ENCODE data around the gene PRKAG2.

DNA sequence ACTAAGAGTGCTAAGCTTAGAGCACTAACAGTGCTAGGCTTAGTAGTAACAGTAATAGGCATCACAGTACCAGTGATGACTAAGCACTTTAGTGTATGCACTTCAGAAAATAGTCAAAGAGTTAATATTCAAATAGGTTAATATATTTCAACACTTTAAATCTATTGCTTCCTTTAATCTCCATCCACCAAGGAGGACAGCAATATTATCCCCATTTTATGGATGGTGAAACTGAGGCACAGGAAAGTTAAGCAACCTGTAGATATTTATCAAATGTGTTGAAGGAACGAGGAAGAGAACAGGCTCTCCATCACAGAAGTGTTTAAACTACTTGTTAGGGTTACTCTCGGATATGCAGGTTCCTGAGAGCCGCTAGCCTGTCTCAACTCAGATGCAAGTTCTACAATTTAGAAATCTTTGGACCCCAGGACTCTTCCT lies 165.5 kb downstream of the PRKAG2 start:
- TF ChIP-seq, protein P1, sequence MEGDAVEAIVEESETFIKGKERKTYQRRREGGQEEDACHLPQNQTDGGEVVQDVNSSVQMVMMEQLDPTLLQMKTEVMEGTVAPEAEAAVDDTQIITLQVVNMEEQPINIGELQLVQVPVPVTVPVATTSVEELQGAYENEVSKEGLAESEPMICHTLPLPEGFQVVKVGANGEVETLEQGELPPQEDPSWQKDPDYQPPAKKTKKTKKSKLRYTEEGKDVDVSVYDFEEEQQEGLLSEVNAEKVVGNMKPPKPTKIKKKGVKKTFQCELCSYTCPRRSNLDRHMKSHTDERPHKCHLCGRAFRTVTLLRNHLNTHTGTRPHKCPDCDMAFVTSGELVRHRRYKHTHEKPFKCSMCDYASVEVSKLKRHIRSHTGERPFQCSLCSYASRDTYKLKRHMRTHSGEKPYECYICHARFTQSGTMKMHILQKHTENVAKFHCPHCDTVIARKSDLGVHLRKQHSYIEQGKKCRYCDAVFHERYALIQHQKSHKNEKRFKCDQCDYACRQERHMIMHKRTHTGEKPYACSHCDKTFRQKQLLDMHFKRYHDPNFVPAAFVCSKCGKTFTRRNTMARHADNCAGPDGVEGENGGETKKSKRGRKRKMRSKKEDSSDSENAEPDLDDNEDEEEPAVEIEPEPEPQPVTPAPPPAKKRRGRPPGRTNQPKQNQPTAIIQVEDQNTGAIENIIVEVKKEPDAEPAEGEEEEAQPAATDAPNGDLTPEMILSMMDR (IDR thresholded peaks at IDR 0.05; ENCODE audit: low read depth, low read length, missing input control) = no peak
- no peak for TF ChIP-seq RXRA (IDR thresholded peaks at IDR 0.05)
- TF ChIP-seq EGR1 (IDR thresholded peaks at IDR 0.05; ENCODE audit: low read depth in 2 of 2) = no peak
- TF ChIP-seq GABPA (IDR thresholded peaks at IDR 0.05 in 1 of 2, conservative IDR thresholded peaks at IDR 0.05 in 1 of 2) = no peak
- TF ChIP-seq HNF4A (conservative IDR thresholded peaks at IDR 0.05) = no peak
- TF ChIP-seq, protein P2, sequence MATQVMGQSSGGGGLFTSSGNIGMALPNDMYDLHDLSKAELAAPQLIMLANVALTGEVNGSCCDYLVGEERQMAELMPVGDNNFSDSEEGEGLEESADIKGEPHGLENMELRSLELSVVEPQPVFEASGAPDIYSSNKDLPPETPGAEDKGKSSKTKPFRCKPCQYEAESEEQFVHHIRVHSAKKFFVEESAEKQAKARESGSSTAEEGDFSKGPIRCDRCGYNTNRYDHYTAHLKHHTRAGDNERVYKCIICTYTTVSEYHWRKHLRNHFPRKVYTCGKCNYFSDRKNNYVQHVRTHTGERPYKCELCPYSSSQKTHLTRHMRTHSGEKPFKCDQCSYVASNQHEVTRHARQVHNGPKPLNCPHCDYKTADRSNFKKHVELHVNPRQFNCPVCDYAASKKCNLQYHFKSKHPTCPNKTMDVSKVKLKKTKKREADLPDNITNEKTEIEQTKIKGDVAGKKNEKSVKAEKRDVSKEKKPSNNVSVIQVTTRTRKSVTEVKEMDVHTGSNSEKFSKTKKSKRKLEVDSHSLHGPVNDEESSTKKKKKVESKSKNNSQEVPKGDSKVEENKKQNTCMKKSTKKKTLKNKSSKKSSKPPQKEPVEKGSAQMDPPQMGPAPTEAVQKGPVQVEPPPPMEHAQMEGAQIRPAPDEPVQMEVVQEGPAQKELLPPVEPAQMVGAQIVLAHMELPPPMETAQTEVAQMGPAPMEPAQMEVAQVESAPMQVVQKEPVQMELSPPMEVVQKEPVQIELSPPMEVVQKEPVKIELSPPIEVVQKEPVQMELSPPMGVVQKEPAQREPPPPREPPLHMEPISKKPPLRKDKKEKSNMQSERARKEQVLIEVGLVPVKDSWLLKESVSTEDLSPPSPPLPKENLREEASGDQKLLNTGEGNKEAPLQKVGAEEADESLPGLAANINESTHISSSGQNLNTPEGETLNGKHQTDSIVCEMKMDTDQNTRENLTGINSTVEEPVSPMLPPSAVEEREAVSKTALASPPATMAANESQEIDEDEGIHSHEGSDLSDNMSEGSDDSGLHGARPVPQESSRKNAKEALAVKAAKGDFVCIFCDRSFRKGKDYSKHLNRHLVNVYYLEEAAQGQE (IDR thresholded peaks at IDR 0.05) = no peak
- TF ChIP-seq, protein P3, sequence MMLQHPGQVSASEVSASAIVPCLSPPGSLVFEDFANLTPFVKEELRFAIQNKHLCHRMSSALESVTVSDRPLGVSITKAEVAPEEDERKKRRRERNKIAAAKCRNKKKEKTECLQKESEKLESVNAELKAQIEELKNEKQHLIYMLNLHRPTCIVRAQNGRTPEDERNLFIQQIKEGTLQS (IDR thresholded peaks at IDR 0.05) = no peak
- TF ChIP-seq, protein P4, sequence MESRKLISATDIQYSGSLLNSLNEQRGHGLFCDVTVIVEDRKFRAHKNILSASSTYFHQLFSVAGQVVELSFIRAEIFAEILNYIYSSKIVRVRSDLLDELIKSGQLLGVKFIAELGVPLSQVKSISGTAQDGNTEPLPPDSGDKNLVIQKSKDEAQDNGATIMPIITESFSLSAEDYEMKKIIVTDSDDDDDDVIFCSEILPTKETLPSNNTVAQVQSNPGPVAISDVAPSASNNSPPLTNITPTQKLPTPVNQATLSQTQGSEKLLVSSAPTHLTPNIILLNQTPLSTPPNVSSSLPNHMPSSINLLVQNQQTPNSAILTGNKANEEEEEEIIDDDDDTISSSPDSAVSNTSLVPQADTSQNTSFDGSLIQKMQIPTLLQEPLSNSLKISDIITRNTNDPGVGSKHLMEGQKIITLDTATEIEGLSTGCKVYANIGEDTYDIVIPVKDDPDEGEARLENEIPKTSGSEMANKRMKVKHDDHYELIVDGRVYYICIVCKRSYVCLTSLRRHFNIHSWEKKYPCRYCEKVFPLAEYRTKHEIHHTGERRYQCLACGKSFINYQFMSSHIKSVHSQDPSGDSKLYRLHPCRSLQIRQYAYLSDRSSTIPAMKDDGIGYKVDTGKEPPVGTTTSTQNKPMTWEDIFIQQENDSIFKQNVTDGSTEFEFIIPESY (IDR thresholded peaks at IDR 0.05) = no peak
- TF ChIP-seq, protein P5, sequence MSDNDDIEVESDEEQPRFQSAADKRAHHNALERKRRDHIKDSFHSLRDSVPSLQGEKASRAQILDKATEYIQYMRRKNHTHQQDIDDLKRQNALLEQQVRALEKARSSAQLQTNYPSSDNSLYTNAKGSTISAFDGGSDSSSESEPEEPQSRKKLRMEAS (IDR thresholded peaks at IDR 0.05) = no peak
- no peak for TF ChIP-seq HNF4G (IDR thresholded peaks at IDR 0.05)
- TF ChIP-seq TAF1 (conservative IDR thresholded peaks at IDR 0.05) = no peak
- TF ChIP-seq SP1 (IDR thresholded peaks at IDR 0.05) = no peak
